Mucosa of gallbladder (tissue), 1 donor: Measurements from ENCODE around the gene BMP8A. TPM values are rescaled to one million over a fixed set of nuclear protein-coding genes. Genes with fewer than 3 reads are reported as not detected.
"Not testable (repeated sequence)": the region's sequence is repeated elsewhere in the genome, so short reads cannot be mapped to it uniquely, and the experiment has no call there.

Source experiments
- DNase-seq: peaks from one replicate; pipeline ENCODE4 v3.0.0-alpha.2; 2020; ENCODE audit warnings: low spot score
- total RNA-seq: library from RNA; stranded (reverse); gene quantifications from one replicate; pipeline ENCODE4 v1.2.1, GENCODE V29; 2021
- donor health status: DM: no; HTN: no; CAD: no.

The BMP8A gene
- total RNA-seq, 1 donor from 2014 or later = 4.1 TPM

GRCh38 chr1:39483276-39483675 is 8.2 kb upstream of the BMP8A start:
- no peak for DNase-seq

- DNase-seq = no peak
Measured at GRCh38 chr1:39484564-39484963, 6.9 kb upstream of the BMP8A start.

GRCh38 chr1:39485046-39485803 is 6.2 kb upstream of the BMP8A start:
- DNase-seq = peak; percentile 33

DNA sequence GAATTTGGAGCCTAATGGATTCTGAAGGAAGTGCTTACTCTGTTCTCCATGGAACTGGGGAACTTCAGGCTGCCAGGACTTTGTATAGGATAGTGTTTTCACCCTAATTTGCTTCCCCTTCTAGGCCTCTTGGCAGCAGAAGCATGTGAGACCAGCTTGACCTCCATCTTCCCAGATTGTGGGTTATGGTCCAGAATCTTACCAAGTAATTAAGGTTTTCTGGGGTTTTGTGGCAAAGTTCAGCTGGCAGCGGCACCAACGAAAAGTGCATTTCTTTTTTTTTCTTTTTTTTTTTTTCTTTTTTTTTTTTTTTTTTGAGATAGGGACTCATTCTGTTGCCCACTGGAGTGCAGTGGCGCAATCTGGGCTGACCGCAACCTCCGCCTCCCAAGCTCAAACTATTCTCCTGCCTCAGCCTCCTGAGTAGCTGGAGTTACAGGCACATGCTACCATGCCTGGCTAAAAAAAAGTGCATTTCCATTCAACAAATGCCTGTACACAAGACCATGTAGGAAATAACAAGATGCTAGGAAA is 3.4 kb upstream of the BMP8A start:
- no peak for DNase-seq

DNA sequence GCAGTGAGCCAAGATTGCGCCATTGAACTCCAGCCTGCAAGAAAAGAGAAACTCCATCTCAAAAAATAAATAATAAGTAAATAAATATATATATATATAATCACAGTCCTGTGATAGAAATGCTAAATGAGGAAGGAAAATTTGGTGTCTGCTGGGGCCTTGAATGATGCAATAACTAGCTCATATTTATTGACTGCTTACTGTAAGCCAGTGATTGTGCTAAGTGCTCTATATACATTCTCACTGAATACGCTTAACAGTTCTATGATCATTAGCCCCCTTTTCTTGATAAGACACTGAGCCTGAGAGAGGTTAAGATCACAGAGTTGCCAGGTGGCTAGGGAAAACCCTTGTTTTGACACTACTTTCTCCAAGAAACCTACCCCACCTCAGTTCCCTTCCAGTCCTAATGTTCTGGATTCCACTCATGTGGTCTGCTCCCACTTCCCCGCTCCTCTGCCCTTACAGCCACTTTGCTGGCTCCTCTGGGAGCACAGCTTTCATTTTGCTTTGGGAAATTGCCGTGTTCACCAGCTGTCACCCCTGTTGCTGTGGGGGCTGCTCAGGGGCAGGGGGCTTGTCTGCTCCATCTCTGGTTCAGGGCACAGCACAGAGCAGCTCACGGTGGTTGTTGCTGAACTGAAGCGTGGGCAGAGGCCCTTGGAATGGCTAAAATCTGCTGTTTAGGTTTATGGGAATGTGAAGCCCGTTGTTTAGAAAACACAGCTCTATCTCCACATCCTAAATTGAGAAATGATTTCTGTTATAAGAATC is 2.5 kb upstream of the BMP8A start:
- DNase-seq = no peak

GRCh38 chr1:39489567-39490239 is 1.7 kb upstream of the BMP8A start:
- DNase-seq = no peak

GRCh38 chr1:39490596-39491145 is 765 bp upstream of the BMP8A start:
- DNase-seq = no peak

DNA sequence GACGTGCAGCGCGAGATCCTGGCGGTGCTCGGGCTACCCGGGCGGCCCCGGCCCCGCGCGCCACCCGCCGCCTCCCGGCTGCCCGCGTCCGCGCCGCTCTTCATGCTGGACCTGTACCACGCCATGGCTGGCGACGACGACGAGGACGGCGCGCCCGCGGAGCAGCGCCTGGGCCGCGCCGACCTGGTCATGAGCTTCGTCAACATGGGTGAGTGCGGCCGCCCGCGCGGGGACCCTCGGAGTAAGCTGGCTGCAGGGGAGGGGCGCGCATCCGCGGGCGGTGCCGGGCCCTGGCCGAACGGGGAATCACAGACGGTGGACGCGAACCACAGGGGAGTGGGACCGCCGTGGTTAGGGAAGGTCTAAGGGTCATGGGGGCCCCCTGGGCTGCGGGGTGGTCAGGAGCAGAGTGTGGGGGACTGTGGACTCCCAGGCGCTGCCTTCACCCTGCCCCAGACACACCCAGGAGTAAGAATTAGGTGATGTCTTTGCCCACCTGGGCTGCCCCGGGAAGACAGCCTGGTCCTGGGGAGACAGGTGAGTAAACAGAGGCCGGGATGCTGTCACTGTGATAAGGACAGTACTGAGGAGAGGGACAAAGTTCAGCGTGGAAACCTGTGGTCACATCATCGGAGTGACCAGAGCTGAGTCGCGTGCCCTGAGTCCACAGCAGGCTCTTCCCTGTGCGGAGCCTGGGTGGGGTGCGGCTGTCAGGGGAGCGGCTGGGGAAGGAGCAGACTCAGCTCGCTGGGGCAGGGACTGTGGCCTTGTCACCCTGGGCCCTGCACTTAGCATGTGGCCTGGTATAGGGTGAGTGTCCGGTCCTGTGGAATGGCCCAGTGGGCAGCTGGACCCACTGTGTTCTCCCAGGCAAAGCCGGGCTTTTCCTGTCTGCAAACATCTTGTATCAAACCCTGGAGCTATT is 944 bp downstream of the BMP8A start:
- DNase-seq = not testable (repeated sequence)

GRCh38 chr1:39493043-39493810 is 1.8 kb downstream of the BMP8A start:
- not testable (repeated sequence) for DNase-seq

DNA sequence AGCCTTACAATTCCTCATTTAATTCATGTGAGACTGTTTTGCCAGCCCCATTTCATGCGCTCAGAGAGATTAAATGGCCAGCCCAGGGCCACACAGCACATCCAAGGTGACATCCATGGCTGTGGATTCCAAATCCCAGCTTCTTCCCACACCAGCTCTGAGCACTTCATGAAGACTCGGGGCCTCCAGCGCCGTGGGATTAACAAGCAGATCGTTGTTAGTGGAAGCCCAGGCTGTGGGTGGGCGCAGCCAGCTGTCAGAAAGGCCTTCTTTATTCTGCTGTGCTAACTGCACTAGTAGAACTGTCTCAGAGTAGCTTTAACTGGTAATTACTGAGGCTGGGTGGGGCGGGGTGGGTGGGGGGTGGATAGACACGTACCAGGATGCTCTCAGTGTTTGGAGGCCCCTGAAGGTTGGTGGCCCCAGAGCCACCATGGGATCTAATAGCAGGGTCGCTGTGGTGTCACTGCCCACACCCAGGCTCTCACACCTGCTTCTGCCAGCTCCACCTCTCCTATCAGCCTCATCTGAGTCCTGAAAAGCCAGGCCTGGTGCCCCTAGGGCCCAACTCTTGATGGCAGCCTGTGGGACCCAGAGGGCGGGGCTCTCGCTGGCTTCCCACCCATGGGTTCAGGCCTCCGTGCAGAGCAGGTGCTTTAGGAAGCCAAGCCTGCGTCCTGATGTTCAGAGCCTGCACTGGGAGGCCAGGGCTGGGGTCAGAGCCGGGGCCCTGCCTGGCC is 3.4 kb downstream of the BMP8A start:
- DNase-seq = no peak

DNA sequence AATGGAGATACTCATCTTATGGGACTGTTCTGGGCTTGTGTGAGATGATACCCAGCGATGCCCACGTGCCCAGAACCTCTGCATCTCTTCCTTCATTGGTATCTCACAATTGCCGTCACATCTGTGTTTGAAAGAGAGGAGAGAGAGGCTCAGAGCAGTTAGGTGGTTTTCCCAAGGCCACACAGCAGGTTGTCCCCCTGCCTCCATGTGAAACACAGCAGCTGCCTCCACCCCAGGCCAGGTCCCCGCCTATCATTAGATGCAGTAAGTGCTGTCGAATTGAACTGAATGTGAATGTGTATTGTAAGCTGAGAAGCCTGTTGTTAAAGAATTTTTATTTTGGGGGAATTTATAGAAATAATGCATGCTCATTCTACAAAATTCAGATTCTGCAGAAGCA is 5.1 kb downstream of the BMP8A start:
- not testable (repeated sequence) for DNase-seq

DNA sequence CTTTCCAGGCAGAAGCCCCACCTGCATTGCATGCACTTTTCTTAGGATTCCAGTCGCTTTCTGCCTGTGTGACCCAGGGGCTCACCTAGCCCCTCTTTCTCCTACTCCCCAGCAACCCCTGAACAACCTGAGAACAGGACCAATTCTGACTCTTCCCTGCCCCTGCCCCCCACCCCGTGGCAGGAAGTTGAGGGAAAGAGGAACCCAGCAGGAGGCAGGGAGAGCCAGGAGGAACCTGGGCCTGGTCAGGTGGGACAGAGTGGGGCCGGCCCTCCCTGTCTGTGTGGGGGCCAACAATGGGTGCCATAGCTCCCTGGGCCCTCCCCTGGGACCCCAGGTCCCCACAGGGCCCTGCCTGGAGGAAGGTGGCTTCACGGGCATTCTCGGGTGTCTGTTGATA is 6.1 kb downstream of the BMP8A start:
- DNase-seq = no peak

- DNase-seq = not testable (repeated sequence)
Measured at GRCh38 chr1:39498096-39498710, 6.8 kb downstream of the BMP8A start.

DNA sequence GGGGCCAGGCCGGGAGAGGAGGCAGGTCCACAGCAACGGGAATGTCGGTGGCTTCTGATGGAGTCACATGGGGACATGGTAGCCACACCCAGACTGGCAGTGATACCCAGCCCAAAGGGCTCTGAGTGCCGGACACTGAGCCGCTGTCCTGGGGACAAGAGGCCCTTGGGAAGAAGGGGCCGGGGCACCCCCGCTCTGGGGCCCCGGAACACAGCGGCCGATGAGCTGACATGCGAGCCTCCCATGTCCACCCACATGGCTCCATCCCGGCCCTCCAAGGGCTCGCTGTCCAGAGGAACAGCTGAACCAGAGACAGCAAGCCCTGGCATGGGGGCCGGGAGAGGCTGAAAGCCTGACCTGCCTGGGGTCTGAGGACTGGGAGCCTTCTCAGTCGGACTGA is 7.4 kb downstream of the BMP8A start:
- DNase-seq = not testable (repeated sequence)

DNA sequence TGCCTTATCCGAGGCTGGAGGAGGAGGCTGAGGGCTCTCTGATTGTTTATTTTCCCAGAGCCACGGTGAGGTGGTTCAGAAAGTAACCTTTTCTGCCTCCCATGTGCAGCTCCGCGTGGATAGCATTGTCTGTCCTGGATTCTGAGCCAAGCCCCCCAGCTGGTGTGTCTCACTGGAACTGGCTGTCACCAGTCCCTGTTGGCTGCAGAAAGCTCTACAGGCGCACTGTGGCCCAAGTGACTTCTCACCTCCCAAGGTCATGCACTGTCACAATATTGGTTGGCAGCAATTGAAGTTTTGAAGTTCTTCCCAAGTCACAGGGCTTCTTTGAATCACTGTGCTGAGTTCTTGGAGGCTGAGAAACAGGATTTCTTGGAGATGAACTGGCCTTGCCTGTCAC is 8.2 kb downstream of the BMP8A start:
- no peak for DNase-seq

GRCh38 chr1:39500862-39501389 is 9.5 kb downstream of the BMP8A start:
- no peak for DNase-seq

- no peak for DNase-seq
Measured at GRCh38 chr1:39501666-39502065, 10.2 kb downstream of the BMP8A start.

- not testable (repeated sequence) for DNase-seq
Measured at GRCh38 chr1:39504436-39504835, 13.0 kb downstream of the BMP8A start.

DNA sequence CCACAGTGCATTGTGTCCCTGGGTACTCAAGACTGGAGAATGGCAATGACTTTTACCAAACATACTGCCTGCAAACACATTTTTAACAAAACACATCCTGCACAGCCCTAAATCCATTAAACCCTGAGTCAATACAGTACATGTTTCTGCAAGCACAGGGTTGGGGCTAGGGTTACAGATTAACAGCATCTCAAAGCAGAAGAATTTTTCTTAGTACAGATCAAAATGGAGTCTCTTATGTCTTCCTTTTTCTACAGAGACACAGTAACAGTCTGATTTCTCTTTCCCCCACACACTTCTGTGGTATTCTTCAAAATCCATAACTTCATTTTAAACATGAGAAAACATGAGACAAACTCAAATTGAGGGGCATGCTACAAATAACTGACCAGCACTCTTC is 13.9 kb downstream of the BMP8A start:
- DNase-seq = no peak
